SU-DHL-6 (cell line): Measurements from ENCODE around the gene RFC3.
A peak's percentile ranks its signal among the peaks of the same experiment; 100 is the strongest.

Source experiments
- H2AFZ ChIP-seq: fragments of 200-600 bp; sonication (generic); 2 replicates; pipeline ENCODE4 v1.6.1; 2014; ENCODE audit warnings: low read depth, mild to moderate bottlenecking, moderate library complexity, mixed read lengths, antibody characterized with exemption, low read length; ENCODE audit not compliant: severe bottlenecking
- H3F3A ChIP-seq: fragments of 200-600 bp; shearing (Covaris generic); 2 replicates; pipeline ENCODE4 v1.6.0; 2016; ENCODE audit warnings: antibody characterized with exemption, mild to moderate bottlenecking; ENCODE audit not compliant: insufficient read depth
- H3K27ac ChIP-seq: fragments of 200-600 bp; sonication (generic); 2 replicates; pipeline ENCODE4 v1.5.1; 2016; ENCODE audit warnings: low read depth, mild to moderate bottlenecking, low read length, moderate library complexity, mixed read lengths
- H3K27me3 ChIP-seq: fragments of 200-600 bp; sonication (generic), shearing (Covaris generic); 2 replicates; pipeline ENCODE4 v1.6.0; 2014; ENCODE audit warnings: mild to moderate bottlenecking, low read length
- H3K36me3 ChIP-seq: fragments of 200-600 bp; sonication (generic); 2 replicates; pipeline ENCODE4 v1.6.1; 2014; ENCODE audit warnings: mild to moderate bottlenecking, low read length, mixed read lengths
- H3K4me2 ChIP-seq: fragments of 300-600, 200-600 bp; shearing (Covaris generic), sonication (generic); 2 replicates; pipeline ENCODE4 v1.6.0; 2014; ENCODE audit warnings: low read length, low read depth, mild to moderate bottlenecking; ENCODE audit not compliant: poor library complexity, severe bottlenecking
- H3K4me3 ChIP-seq: fragments of 200-600 bp; sonication (generic); 2 replicates; pipeline ENCODE4 v1.5.1; 2014; ENCODE audit warnings: antibody characterized with exemption, low read length, mild to moderate bottlenecking, mixed read lengths; ENCODE audit not compliant: insufficient read depth, poor library complexity, severe bottlenecking
- H3K79me2 ChIP-seq: fragments of 200-600 bp; sonication (generic); 2 replicates; pipeline ENCODE4 v1.6.1; 2014; ENCODE audit warnings: mild to moderate bottlenecking, low read length, moderate library complexity; ENCODE audit not compliant: insufficient read depth
- H3K9ac ChIP-seq: fragments of 200-600 bp; sonication (generic); 2 replicates; pipeline ENCODE4 v1.7.0; 2014; ENCODE audit warnings: mild to moderate bottlenecking, low read length
- H3K9me2 ChIP-seq: fragments of 200-600 bp; sonication (generic); replicated peaks from 2 replicates; pipeline ENCODE4 v1.6.1; 2014; ENCODE audit warnings: low read length; ENCODE audit not compliant: insufficient read depth
- H3K9me3 ChIP-seq: fragments of 200-600 bp; sonication (generic); 2 replicates; pipeline ENCODE4 v1.6.1; 2014; ENCODE audit warnings: low read length, mixed read lengths; ENCODE audit not compliant: insufficient read depth
- H4K20me1 ChIP-seq: fragments of 200-600 bp; sonication (generic); 2 replicates; pipeline ENCODE4 v1.6.1; 2014; ENCODE audit warnings: low read depth, mild to moderate bottlenecking, antibody characterized with exemption, low read length, moderate library complexity, mixed read lengths
- EZH2phosphoT487 ChIP-seq: fragments of 200-600 bp; sonication (generic), shearing (Covaris generic); conservative IDR thresholded peaks from 2 replicates; pipeline ENCODE4 v1.6.1; 2018; ENCODE audit warnings: mild to moderate bottlenecking, antibody characterized with exemption, low read length, moderate library complexity, mixed read lengths
- TF ChIP-seq, protein P1 (sequence below): fragments of 200-600 bp; sonication (generic); IDR thresholded peaks from one replicate; pipeline ENCODE4 v1.5.1; 2017; ENCODE audit warnings: antibody characterized with exemption, mild to moderate bottlenecking, low read length, moderate library complexity; ENCODE audit not compliant: insufficient read depth, poor library complexity, severe bottlenecking

Gene RFC3

DNA sequence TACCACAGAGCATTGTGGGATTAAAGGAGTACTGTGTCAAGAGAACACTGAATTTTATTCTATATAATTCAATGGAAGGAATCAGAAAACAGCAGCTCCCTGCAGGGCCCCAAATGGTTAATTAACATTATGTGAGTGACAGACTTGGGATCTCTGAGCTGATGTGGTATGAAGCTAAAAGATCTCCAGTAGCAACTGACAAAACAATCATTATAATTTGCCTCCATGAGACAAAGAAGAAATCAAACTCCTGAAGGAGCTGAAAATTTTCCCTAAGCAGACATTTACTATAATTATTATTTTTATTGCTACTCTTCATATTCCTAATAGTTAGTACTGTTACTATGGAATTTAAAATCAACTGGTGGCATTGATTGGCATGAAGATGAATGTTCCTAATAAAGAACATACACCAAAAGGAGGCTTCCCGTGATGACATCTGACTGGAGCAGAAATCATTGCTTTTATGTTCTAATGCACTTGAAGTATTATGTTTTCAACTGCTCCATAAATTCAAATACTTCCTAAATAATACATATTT is 28.8 kb upstream of the RFC3 start:
- H3K9me2 ChIP-seq, result no peaks in the 10 kb centered on the region
- H3K4me3 ChIP-seq, result peak overlapping the region; percentile 10
- TF ChIP-seq, protein P1, sequence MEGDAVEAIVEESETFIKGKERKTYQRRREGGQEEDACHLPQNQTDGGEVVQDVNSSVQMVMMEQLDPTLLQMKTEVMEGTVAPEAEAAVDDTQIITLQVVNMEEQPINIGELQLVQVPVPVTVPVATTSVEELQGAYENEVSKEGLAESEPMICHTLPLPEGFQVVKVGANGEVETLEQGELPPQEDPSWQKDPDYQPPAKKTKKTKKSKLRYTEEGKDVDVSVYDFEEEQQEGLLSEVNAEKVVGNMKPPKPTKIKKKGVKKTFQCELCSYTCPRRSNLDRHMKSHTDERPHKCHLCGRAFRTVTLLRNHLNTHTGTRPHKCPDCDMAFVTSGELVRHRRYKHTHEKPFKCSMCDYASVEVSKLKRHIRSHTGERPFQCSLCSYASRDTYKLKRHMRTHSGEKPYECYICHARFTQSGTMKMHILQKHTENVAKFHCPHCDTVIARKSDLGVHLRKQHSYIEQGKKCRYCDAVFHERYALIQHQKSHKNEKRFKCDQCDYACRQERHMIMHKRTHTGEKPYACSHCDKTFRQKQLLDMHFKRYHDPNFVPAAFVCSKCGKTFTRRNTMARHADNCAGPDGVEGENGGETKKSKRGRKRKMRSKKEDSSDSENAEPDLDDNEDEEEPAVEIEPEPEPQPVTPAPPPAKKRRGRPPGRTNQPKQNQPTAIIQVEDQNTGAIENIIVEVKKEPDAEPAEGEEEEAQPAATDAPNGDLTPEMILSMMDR, result no peak
- no peak for TF ChIP-seq EZH2phosphoT487
- H3F3A ChIP-seq, result peaks cover 88% of the 10 kb centered on the region
- H2AFZ ChIP-seq, result no peak overlapping the region
- H4K20me1 ChIP-seq, result no peaks in the 10 kb centered on the region
- H3K27me3 ChIP-seq, result no peaks in the 10 kb centered on the region
- H3K4me2 ChIP-seq, result peak overlapping the region; percentile 89
- H3K27ac ChIP-seq, result peak overlapping the region; percentile 97
- peak overlapping the region; percentile 60 for H3K9ac ChIP-seq
- no peaks in the 10 kb centered on the region for H3K36me3 ChIP-seq
- no peaks in the 10 kb centered on the region for H3K79me2 ChIP-seq
- H3K9me3 ChIP-seq, result no peaks in the 10 kb centered on the region

DNA sequence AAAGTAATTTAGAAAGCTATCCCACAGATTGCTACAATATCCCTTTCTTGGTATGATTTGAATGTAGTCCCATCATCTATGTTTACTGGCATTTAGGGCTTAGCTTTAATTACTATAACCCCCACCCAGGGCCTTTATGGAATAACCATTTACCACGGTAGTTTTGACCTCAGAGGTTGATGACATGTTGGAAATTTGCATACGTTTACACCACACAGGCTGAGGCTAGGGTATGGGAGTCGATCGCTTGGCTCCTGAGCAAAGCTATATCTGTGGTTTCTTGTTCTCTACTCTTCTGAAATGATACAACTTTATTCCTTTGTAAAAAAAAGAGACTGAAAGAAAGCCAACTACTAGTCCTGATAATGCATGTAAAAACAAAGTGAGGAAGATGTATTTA is 28.2 kb upstream of the RFC3 start:
- peak overlapping the region; percentile 89 for H3K4me2 ChIP-seq
- H3K9me3 ChIP-seq, result no peaks in the 10 kb centered on the region
- no peaks in the 10 kb centered on the region for H3K9me2 ChIP-seq
- H3F3A ChIP-seq, result peaks cover 88% of the 10 kb centered on the region
- H3K27ac ChIP-seq, result peak overlapping the region; percentile 97
- H3K79me2 ChIP-seq, result no peaks in the 10 kb centered on the region
- no peaks in the 10 kb centered on the region for H4K20me1 ChIP-seq
- TF ChIP-seq, protein P1, result no peak
- no peak for TF ChIP-seq EZH2phosphoT487
- H3K27me3 ChIP-seq, result no peaks in the 10 kb centered on the region
- peak overlapping the region; percentile 60 for H3K9ac ChIP-seq
- no peak overlapping the region for H2AFZ ChIP-seq
- peak overlapping the region; percentile 10 for H3K4me3 ChIP-seq
- no peaks in the 10 kb centered on the region for H3K36me3 ChIP-seq

DNA sequence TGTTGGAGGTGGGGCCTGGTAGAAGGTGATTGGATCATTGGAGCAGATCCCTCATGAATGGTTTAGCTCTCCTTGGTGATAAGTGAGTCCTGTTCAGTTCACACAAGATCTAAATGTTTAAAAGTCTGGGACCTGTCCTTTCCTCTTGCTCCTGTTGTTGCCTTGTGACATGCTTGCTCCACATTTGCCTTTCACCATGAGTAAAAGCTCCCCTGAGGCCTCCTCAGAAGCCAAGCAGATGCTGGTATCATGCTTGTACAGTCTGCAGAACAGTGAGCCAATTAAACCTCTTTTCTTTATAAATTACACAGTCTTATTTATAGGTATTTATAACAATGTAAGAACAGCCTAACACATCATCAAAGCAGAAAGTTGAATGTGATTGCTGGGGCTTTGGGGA is 24.2 kb upstream of the RFC3 start:
- Histone ChIP-seq H3K27ac (peak overlapping the region; percentile 97), H2AFZ (peak overlapping the region; percentile 25), H3K36me3 (no peaks in the 10 kb centered on the region), H3K9me3 (no peaks in the 10 kb centered on the region), H3K27me3 (no peaks in the 10 kb centered on the region), H3K79me2 (no peaks in the 10 kb centered on the region), H3K4me3 (no peak overlapping the region), H3F3A (peaks cover 62% of the 10 kb centered on the region), H4K20me1 (no peaks in the 10 kb centered on the region), H3K9me2 (no peaks in the 10 kb centered on the region), H3K9ac (peak overlapping the region; percentile 3; the same call in 1 of the 2 replicates), H3K4me2 (peak overlapping the region; percentile 89)
- TF ChIP-seq EZH2phosphoT487, result no peak
- TF ChIP-seq, protein P1, result no peak
